Measurements from ENCODE around the gene AADACL2. TPM values are rescaled to one million over a fixed set of nuclear protein-coding genes. Genes with fewer than 3 reads are reported as not detected.
"Not testable (repeated sequence)": the region's sequence is repeated elsewhere in the genome, so short reads cannot be mapped to it uniquely, and the experiment has no call there.

The AADACL2 gene
- total RNA-seq, 1 donor from 2014 or later, result not detected

DNA sequence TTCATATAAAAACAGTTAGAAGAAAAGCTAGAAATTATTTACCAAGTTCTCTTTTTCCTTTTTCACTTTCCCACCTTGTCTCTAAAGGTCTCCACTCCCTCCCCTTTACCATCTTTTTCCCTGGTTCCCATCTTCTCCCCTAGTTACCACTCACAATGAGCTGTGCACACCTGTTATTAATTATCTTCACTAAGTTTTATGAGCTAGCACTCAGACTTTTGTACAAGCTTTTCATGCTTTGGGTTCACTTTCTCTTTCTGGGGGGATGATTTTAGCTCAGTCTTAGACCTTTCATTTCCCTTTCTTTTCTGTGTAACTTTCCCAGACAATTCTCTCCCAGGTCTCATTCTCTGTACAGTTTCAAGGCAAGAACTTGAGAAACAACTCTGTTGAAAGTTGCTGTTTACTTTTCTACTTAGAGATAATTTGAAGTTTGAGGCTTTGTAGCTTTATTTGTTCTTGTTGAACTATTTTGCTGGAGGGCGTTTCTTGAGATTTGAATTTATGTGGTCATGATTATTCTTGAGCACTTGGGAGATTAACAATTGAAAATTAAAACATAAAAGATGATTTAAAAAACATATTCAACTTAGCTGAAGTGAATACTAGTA lies 56.2 kb downstream of the AADACL2 start:
- H3K36me3 Mint-ChIP-seq (ENCODE audit: low read depth), result no peaks in the 10 kb centered on the region
- H3K27me3 Mint-ChIP-seq, result peaks cover 2% of the 10 kb centered on the region
- DNase-seq (no peak), ATAC-seq (ENCODE audit: low read depth) (no peak)
- ChIA-PET POLR2A (no interaction called here), CTCF (no interaction called here)
- peaks cover 3% of the 10 kb centered on the region for H3K9me3 Mint-ChIP-seq
- no peaks in the 10 kb centered on the region for H3K4me1 Mint-ChIP-seq
- TF ChIP-seq, protein P1, sequence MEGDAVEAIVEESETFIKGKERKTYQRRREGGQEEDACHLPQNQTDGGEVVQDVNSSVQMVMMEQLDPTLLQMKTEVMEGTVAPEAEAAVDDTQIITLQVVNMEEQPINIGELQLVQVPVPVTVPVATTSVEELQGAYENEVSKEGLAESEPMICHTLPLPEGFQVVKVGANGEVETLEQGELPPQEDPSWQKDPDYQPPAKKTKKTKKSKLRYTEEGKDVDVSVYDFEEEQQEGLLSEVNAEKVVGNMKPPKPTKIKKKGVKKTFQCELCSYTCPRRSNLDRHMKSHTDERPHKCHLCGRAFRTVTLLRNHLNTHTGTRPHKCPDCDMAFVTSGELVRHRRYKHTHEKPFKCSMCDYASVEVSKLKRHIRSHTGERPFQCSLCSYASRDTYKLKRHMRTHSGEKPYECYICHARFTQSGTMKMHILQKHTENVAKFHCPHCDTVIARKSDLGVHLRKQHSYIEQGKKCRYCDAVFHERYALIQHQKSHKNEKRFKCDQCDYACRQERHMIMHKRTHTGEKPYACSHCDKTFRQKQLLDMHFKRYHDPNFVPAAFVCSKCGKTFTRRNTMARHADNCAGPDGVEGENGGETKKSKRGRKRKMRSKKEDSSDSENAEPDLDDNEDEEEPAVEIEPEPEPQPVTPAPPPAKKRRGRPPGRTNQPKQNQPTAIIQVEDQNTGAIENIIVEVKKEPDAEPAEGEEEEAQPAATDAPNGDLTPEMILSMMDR (IDR thresholded peaks at IDR 0.05), result no peak
- intact Hi-C loops (cut with micrococcal nuclease), result no loop called here
- no peak overlapping the region for H3K4me3 Mint-ChIP-seq
- H3K27ac Mint-ChIP-seq, result no peak overlapping the region

DNA sequence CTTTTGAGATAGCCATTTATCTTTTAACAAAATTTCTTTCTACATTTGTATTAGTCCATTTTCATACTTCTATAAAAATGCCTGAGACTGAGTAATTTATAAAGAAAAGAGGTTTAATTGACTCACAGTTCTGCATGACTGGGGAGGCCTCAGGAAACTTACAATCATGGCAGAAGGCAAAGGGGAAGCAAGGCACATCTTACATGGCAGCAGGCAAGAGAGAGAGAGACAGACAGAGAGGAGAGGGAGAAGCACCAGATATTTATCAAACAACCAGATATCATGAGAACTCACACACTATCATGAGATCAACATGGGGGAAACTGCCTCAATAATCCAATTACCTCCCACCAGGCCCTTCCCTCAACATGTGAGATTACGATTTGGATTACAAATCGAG lies 57.0 kb downstream of the AADACL2 start:
- DNase-seq; ATAC-seq (ENCODE audit: low read depth); H3K4me3 Mint-ChIP-seq; H3K9me3 Mint-ChIP-seq; CTCF ChIA-PET; H3K36me3 Mint-ChIP-seq (ENCODE audit: low read depth); H3K4me1 Mint-ChIP-seq; intact Hi-C loops (cut with micrococcal nuclease); H3K27me3 Mint-ChIP-seq; POLR2A ChIA-PET; H3K27ac Mint-ChIP-seq: not testable (repeated sequence)

DNA sequence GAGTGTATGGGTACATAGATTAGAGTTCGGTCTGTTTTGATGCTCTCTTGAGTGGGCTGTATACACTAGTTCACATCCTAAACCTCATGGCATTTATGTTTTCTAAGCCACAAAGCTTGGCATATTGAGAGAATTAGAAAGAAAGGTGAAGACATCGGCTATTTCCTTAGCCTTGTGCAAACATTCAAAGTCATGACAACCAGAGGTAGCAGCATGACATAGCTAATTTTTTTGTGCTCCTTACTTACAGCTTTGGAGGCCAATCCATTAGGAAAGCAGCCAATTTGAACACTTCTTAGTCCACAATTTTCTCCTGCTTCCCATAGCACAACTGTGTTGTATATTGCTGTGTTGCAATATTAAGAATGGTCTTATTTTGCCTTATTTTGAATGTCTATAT lies 58.7 kb downstream of the AADACL2 start:
- no peaks in the 10 kb centered on the region for H3K36me3 Mint-ChIP-seq (ENCODE audit: low read depth)
- H3K4me3 Mint-ChIP-seq, result no peak overlapping the region
- H3K27me3 Mint-ChIP-seq, result peaks cover 2% of the 10 kb centered on the region
- intact Hi-C loops (cut with micrococcal nuclease), result no loop called here
- TF ChIP-seq, protein P1 (IDR thresholded peaks at IDR 0.05), result no peak
- no peak for ATAC-seq (ENCODE audit: low read depth)
- no peak overlapping the region for H3K27ac Mint-ChIP-seq
- H3K9me3 Mint-ChIP-seq, result peaks cover 3% of the 10 kb centered on the region
- ChIA-PET POLR2A (no interaction called here), CTCF (no interaction called here)
- DNase-seq, result no peak
- H3K4me1 Mint-ChIP-seq, result no peaks in the 10 kb centered on the region

DNA sequence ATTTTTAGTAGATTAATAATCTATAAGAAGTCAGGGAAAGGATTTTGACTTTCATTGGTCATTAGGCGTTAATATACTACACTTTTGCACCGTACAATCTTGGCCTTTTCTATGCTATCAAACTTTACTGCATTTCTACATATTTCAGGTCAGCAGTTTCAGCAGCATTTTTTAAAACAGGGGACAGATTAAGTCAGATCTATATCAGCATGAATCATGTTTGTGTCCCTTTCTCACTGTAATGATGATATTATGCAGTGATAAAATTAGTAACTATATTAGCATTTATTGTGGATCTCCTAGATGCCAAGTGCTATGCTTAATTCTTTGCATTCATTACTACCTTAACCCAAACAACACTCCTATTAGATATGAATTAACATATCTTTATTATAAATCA lies 59.9 kb downstream of the AADACL2 start:
- H3K4me3 Mint-ChIP-seq, result no peak overlapping the region
- intact Hi-C loops (cut with micrococcal nuclease), result no loop called here
- CTCF ChIA-PET, result no interaction called here
- H3K27me3 Mint-ChIP-seq, result peaks cover 2% of the 10 kb centered on the region
- no peaks in the 10 kb centered on the region for H3K36me3 Mint-ChIP-seq (ENCODE audit: low read depth)
- peaks cover 3% of the 10 kb centered on the region for H3K9me3 Mint-ChIP-seq
- no peaks in the 10 kb centered on the region for H3K4me1 Mint-ChIP-seq
- POLR2A ChIA-PET, result no interaction called here
- H3K27ac Mint-ChIP-seq, result no peak overlapping the region
- no peak for DNase-seq
- TF ChIP-seq, protein P1 (IDR thresholded peaks at IDR 0.05), result no peak
- ATAC-seq (ENCODE audit: low read depth), result no peak

DNA sequence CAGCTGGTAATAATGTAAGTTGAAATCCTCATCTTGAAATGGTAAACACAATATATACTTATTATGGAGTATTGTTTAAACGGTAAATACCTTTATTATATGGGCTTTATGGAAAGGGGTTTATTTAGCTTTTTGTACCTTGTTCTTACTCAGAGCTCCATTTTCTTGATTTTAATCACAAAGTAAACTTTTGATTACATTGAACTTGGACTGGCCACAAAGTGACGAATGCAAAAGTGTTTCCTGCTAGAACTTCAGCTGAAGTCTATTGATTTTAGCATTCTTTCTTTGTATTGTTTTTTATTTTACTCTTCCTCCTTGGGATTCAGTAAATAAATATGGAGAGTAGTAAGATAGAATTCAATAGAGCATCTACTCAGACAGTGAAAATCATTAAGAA lies 60.4 kb downstream of the AADACL2 start:
- no peak overlapping the region for H3K4me3 Mint-ChIP-seq
- DNase-seq (no peak), ATAC-seq (ENCODE audit: low read depth) (no peak)
- no peaks in the 10 kb centered on the region for H3K36me3 Mint-ChIP-seq (ENCODE audit: low read depth)
- H3K4me1 Mint-ChIP-seq, result no peaks in the 10 kb centered on the region
- H3K9me3 Mint-ChIP-seq, result peaks cover 3% of the 10 kb centered on the region
- H3K27me3 Mint-ChIP-seq, result peaks cover 2% of the 10 kb centered on the region
- intact Hi-C loops (cut with micrococcal nuclease), result no loop called here
- POLR2A ChIA-PET, result no interaction called here
- H3K27ac Mint-ChIP-seq, result no peak overlapping the region
- TF ChIP-seq, protein P1 (IDR thresholded peaks at IDR 0.05), result no peak
- CTCF ChIA-PET, result no interaction called here

DNA sequence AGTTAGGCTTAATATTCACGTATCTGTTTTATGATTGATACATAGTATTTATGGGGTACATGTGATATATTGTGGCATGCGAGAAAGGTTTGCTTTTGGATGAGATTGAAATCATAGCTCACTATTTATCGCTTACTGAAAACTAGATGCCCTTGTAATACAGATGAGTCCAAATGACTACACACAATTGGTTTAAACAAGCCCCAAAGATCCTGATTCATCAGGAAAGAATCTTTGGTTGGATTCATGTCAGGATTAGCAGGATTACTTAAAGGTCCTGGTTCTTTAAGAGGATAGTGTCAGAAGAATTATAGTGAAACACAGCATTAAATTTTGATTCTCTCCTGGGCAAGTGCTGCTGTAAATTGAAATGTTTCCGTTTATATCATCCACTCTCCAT lies 61.5 kb downstream of the AADACL2 start:
- TF ChIP-seq, protein P1 (IDR thresholded peaks at IDR 0.05), result no peak
- intact Hi-C loops (cut with micrococcal nuclease), result no loop called here
- ChIA-PET CTCF (no interaction called here), POLR2A (no interaction called here)
- DNase-seq (no peak), ATAC-seq (ENCODE audit: low read depth) (no peak)
- no peaks in the 10 kb centered on the region for H3K4me1 Mint-ChIP-seq
- no peak overlapping the region for H3K4me3 Mint-ChIP-seq
- no peaks in the 10 kb centered on the region for H3K36me3 Mint-ChIP-seq (ENCODE audit: low read depth)
- H3K27ac Mint-ChIP-seq, result no peak overlapping the region
- H3K27me3 Mint-ChIP-seq, result peaks cover 2% of the 10 kb centered on the region
- H3K9me3 Mint-ChIP-seq, result peaks cover 3% of the 10 kb centered on the region
